HepG2 (cell line): ENCODE results near the gene CYB5B. TPM values are rescaled to one million over a fixed set of nuclear protein-coding genes. Genes with fewer than 3 reads are reported as not detected.

ENCODE experiments used
- BHLHE40 ChIP-seq: IDR thresholded peaks from 2 replicates; pipeline ENCODE4 v1.6.1; 2011; ENCODE audit warnings: low read length, improper control_type of control experiment
- CC2D1A ChIP-seq: sonication (generic); formaldehyde crosslinking; IDR thresholded peaks from 2 replicates; pipeline ENCODE4 v1.8.1; 2023; ENCODE audit warnings: mild to moderate bottlenecking, missing genetic modification reagents
- NFE2L1 ChIP-seq: sonication (generic); formaldehyde crosslinking; IDR thresholded peaks from 2 replicates; pipeline ENCODE4 v1.4.0; 2020; ENCODE audit warnings: missing genetic modification reagents, mild to moderate bottlenecking, borderline replicate concordance
- ZBTB7B ChIP-seq: sonication (generic); formaldehyde crosslinking; IDR thresholded peaks from 2 replicates; pipeline ENCODE4 v1.4.0; 2020; ENCODE audit warnings: missing genetic modification reagents
- ZNF317 ChIP-seq: sonication (generic); formaldehyde crosslinking; IDR thresholded peaks from 2 replicates; pipeline ENCODE4 v1.5.0; 2020; ENCODE audit warnings: mild to moderate bottlenecking, missing genetic modification reagents
- ZNF761 ChIP-seq: sonication (generic); formaldehyde crosslinking; conservative IDR thresholded peaks from 2 replicates; pipeline ENCODE4 v1.4.0; 2020; ENCODE audit warnings: mild to moderate bottlenecking, missing genetic modification reagents
- polyA plus RNA-seq, 8 experiments: library from polyadenylated mRNA; depleted of rRNA in 3 of 8; stranded (reverse) in 7 of 8; unstranded in 1 of 8; fragments of >200 nt; fragmentation: Illumina TruSeq in 4 of 8; extraction: Trizol in 4 of 8; gene quantifications; 2 replicates each; pipeline versions ENCODE4 v1.2.1 to v1.2.3, GENCODE V29; 2011 to 2016; ENCODE audit warnings: low read depth in 4 of 8, missing spikeins in 1 of 8, mixed read lengths in 1 of 8; ENCODE audit not compliant: insufficient read depth in 1 of 8
- total RNA-seq, 5 experiments: library from RNA; depleted of rRNA; stranded (reverse); fragments of >200 nt; fragmentation: Illumina TruSeq; extraction: Trizol; gene quantifications; 2 replicates each; pipeline ENCODE4 v1.2.3, GENCODE V29; 2016; ENCODE audit warnings: low read depth in 1 of 5
- TF ChIP-seq, protein P1 (sequence below), 2 experiments: IDR thresholded peaks; 2 replicates each; pipeline ENCODE4 v1.6.1; 2011 to 2012; ENCODE audit warnings: low read length in 2 of 2, borderline replicate concordance in 1 of 2, low read depth in 1 of 2, mild to moderate bottlenecking in 1 of 2, moderate library complexity in 1 of 2
- TF ChIP-seq, protein P2 (sequence below): sonication (generic); formaldehyde crosslinking; IDR thresholded peaks from 2 replicates; pipeline ENCODE4 v1.4.0; 2020; ENCODE audit warnings: missing genetic modification reagents, borderline replicate concordance

CYB5B gene
- total and polyA plus RNA-seq, 2 of the 13 experiments (the other 11 are each of a cell fraction or from before 2014, with no cell fraction given) = 234 to 432 TPM

- TF ChIP-seq, protein P1, sequence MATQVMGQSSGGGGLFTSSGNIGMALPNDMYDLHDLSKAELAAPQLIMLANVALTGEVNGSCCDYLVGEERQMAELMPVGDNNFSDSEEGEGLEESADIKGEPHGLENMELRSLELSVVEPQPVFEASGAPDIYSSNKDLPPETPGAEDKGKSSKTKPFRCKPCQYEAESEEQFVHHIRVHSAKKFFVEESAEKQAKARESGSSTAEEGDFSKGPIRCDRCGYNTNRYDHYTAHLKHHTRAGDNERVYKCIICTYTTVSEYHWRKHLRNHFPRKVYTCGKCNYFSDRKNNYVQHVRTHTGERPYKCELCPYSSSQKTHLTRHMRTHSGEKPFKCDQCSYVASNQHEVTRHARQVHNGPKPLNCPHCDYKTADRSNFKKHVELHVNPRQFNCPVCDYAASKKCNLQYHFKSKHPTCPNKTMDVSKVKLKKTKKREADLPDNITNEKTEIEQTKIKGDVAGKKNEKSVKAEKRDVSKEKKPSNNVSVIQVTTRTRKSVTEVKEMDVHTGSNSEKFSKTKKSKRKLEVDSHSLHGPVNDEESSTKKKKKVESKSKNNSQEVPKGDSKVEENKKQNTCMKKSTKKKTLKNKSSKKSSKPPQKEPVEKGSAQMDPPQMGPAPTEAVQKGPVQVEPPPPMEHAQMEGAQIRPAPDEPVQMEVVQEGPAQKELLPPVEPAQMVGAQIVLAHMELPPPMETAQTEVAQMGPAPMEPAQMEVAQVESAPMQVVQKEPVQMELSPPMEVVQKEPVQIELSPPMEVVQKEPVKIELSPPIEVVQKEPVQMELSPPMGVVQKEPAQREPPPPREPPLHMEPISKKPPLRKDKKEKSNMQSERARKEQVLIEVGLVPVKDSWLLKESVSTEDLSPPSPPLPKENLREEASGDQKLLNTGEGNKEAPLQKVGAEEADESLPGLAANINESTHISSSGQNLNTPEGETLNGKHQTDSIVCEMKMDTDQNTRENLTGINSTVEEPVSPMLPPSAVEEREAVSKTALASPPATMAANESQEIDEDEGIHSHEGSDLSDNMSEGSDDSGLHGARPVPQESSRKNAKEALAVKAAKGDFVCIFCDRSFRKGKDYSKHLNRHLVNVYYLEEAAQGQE (IDR thresholded peaks at IDR 0.05; ENCODE audit: borderline replicate concordance in 1 of 2, low read depth in 1 of 2, low read length in 2 of 2) = no peak
- TF ChIP-seq CC2D1A (CRISPR knock-in tag) (no peak), BHLHE40 (no peak), ZNF317 (CRISPR knock-in tag) (no peak), ZNF761 (CRISPR knock-in tag) (no peak), NFE2L1 (CRISPR knock-in tag) (no peak), ZBTB7B (CRISPR knock-in tag) (no peak)
- TF ChIP-seq, protein P2, sequence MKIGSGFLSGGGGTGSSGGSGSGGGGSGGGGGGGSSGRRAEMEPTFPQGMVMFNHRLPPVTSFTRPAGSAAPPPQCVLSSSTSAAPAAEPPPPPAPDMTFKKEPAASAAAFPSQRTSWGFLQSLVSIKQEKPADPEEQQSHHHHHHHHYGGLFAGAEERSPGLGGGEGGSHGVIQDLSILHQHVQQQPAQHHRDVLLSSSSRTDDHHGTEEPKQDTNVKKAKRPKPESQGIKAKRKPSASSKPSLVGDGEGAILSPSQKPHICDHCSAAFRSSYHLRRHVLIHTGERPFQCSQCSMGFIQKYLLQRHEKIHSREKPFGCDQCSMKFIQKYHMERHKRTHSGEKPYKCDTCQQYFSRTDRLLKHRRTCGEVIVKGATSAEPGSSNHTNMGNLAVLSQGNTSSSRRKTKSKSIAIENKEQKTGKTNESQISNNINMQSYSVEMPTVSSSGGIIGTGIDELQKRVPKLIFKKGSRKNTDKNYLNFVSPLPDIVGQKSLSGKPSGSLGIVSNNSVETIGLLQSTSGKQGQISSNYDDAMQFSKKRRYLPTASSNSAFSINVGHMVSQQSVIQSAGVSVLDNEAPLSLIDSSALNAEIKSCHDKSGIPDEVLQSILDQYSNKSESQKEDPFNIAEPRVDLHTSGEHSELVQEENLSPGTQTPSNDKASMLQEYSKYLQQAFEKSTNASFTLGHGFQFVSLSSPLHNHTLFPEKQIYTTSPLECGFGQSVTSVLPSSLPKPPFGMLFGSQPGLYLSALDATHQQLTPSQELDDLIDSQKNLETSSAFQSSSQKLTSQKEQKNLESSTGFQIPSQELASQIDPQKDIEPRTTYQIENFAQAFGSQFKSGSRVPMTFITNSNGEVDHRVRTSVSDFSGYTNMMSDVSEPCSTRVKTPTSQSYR (CRISPR knock-in tag) = no peak
Observed at GRCh38 chr16:69477546-69477945, 53.1 kb downstream of the CYB5B start (continued).
